ENCODE measurements around the gene PSMB7. TPM values are rescaled to one million over a fixed set of nuclear protein-coding genes. Genes with fewer than 3 reads are reported as not detected.

The PSMB7 gene
- total RNA-seq, 2 donors from 2014 or later = 91.4 to 149 TPM

DNA sequence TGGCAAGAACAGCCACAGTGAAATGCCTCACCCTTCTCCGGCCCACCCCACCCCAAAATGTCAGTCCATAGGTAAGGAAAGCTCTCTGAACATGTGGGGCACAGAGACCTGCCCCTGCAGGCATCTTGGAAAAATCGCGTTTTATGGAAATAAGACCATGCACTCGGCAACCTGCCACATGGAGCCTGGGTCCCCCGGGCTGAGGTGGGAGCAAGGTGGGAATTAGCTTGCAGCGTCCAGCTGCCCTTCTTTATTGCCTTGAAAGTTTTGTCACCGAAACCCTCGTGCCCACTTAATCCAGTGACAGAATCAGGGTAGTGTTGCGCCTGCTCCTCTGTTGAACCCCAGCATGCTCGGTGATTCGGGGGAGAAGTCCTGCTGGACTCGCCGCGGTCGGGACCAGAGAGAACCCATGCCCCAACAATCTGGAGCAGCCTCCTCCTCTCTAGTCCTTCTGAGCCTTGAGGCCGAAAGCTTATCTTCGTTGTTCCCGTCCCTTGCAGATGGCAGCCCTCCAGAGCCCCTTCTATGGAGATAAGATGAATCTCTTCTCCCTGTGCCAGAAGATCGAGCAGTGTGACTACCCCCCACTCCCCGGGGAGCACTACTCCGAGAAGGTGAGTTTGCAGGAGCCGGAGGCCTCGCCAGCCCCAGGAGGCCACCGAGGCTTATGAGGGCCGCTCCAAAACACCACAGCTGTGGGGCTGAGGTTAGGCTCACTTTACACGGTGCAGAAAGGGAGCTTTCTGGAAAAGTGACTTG lies 67.9 kb downstream of the PSMB7 start:
- Histone ChIP-seq H3K9me3 (no peaks in the 10 kb centered on the region), H3K4me1 (ENCODE audit: control insufficient read depth in 1 of 2, low read depth in 2 of 2) (peaks cover 5 to 12% of the 10 kb centered on the region in 2 donors), H3K4me3 (no peak overlapping the region), H3K27me3 (replicated peaks; ENCODE audit: insufficient read depth) (no peaks in the 10 kb centered on the region), H3K27ac (no peak overlapping the region), H3K36me3 (peaks cover 41% of the 10 kb centered on the region)
- TF ChIP-seq, protein P1, sequence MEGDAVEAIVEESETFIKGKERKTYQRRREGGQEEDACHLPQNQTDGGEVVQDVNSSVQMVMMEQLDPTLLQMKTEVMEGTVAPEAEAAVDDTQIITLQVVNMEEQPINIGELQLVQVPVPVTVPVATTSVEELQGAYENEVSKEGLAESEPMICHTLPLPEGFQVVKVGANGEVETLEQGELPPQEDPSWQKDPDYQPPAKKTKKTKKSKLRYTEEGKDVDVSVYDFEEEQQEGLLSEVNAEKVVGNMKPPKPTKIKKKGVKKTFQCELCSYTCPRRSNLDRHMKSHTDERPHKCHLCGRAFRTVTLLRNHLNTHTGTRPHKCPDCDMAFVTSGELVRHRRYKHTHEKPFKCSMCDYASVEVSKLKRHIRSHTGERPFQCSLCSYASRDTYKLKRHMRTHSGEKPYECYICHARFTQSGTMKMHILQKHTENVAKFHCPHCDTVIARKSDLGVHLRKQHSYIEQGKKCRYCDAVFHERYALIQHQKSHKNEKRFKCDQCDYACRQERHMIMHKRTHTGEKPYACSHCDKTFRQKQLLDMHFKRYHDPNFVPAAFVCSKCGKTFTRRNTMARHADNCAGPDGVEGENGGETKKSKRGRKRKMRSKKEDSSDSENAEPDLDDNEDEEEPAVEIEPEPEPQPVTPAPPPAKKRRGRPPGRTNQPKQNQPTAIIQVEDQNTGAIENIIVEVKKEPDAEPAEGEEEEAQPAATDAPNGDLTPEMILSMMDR (IDR thresholded peaks at IDR 0.05) = no peak
- ATAC-seq (ENCODE audit: insufficient number of reproducible peaks, low FRiP score, low read depth) = no peak
- DNase-seq (ENCODE audit: low spot score) = no peak

DNA sequence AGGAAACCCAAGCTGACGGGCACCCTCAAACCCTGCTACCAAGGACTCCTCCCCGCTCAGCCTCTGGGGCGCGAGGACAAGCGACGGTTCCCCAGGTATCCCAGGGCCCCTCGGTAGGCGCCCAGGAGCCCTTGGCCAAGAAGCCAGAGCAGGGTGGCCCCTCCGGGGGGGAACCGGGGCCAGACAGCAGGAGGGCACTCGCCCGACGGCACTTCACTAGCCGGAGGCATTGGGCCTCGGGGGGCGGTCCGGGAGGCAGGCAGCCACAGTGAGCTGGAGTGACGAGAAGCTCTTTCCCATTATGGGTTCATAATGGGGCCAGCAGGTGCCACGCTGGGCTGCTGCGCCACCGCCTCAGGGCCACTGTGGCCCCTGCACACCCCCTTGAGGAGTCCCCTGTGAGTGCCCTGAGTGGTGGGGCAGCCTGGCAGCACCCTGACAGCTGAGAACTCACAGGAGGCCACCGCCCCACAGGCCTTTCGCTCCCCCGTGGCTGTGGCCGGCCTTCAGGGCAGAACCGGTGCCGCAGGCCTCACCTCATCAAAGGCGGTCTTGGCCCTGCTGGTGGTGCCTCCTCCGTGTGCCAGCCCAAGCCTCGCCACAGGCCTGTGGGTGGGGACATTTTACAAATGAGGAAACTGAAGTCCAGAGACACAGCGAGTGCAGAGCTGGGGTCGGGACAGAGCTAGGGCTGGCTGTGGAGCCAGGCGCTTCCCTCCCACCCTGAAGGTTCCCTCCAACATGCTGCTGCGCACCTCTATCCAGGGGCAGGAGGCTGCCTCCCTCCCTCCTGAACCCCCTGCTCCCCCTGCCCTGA lies 68.7 kb downstream of the PSMB7 start:
- Histone ChIP-seq H3K4me3 (no peak overlapping the region), H3K27me3 (replicated peaks; ENCODE audit: insufficient read depth) (no peaks in the 10 kb centered on the region), H3K36me3 (peaks cover 41% of the 10 kb centered on the region), H3K9me3 (no peaks in the 10 kb centered on the region), H3K4me1 (ENCODE audit: control insufficient read depth in 1 of 2, low read depth in 2 of 2) (peaks cover 7 to 16% of the 10 kb centered on the region in 2 donors), H3K27ac (no peak overlapping the region)
- DNase-seq (ENCODE audit: low spot score) (no peak), ATAC-seq (ENCODE audit: insufficient number of reproducible peaks, low FRiP score, low read depth) (no peak)
- TF ChIP-seq, protein P1 (IDR thresholded peaks at IDR 0.05) = no peak

DNA sequence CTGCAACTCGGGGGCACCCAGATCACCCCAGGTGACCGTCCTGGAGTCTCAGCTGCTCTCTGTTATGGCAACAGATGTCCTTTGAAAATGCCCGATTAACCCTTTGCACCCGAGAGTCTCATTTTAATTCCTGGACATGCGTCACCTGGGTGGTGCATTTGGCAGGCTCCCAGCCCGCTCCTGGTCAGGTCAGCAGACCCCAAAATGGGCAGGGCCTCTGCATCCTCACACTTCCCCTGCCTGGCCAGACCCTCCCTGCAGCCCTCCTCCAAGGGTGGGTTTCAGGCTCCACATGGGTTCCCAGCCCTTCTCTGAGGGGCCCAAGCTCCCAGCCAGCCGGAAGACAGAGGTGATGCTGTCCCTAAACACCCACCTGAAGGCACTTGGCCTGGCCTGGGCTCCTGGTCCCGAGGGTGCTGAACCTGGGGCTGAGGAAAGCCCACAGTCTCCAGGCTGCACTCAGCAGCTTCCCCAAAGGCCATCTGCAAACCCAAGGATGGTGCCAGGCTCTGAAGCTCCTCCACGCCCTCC lies 69.4 kb downstream of the PSMB7 start:
- no peak overlapping the region for H3K27ac ChIP-seq
- TF ChIP-seq, protein P1 (IDR thresholded peaks at IDR 0.05) = no peak
- H3K36me3 ChIP-seq = peaks cover 36% of the 10 kb centered on the region
- ATAC-seq (ENCODE audit: insufficient number of reproducible peaks, low FRiP score, low read depth) (no peak), DNase-seq (ENCODE audit: low spot score) (no peak)
- no peaks in the 10 kb centered on the region for H3K9me3 ChIP-seq
- H3K4me1 ChIP-seq (ENCODE audit: control insufficient read depth in 1 of 2, low read depth in 2 of 2) = peaks cover 7 to 16% of the 10 kb centered on the region in 2 donors
- no peaks in the 10 kb centered on the region for H3K27me3 ChIP-seq (replicated peaks; ENCODE audit: insufficient read depth)
- no peak overlapping the region for H3K4me3 ChIP-seq

DNA sequence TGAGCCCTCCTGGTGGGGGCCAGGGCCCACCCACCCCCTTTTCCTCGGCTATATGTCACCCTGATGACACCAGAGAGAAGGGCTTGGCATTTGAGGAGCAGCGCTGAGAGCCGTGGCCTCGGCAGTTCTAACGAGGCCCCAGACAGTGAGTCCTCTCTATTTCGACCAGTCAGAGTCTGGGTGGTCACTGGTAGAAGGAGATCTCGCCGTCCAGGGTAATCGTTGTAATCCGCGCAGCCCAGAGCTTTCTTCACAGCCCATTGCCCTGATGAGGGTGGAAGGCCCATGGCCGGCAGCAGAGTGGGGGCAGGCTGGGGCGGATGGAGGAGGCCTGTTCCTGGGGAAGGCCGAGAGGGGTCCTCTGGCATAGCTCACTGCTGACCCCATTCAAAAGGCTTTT lies 70.2 kb downstream of the PSMB7 start:
- H3K9me3 ChIP-seq = no peaks in the 10 kb centered on the region
- H3K4me1 ChIP-seq (ENCODE audit: control insufficient read depth in 1 of 2, low read depth in 2 of 2) = peaks cover 7 to 16% of the 10 kb centered on the region in 2 donors
- DNase-seq (ENCODE audit: low spot score) (no peak), ATAC-seq (ENCODE audit: insufficient number of reproducible peaks, low FRiP score, low read depth) (no peak)
- H3K36me3 ChIP-seq = peaks cover 32% of the 10 kb centered on the region
- H3K4me3 ChIP-seq = no peak overlapping the region
- H3K27me3 ChIP-seq (replicated peaks; ENCODE audit: insufficient read depth) = no peaks in the 10 kb centered on the region
- TF ChIP-seq, protein P1 (IDR thresholded peaks at IDR 0.05) = no peak
- H3K27ac ChIP-seq = no peak overlapping the region

All from thoracic aorta (tissue), 2 donors.